Mesenchymal stem cell (in vitro differentiated cells and primary cell): ENCODE results near the gene HAUS1.
A peak's percentile ranks its signal among the peaks of the same experiment; 100 is the strongest.

Source experiments
- DNase-seq: peaks from one replicate; pipeline ENCODE4 v3.0.0-alpha.2; 2013
- H2AFZ ChIP-seq: one replicate; pipeline ENCODE4 v1.6.1; 2013; ENCODE audit warnings: low read depth, mild to moderate bottlenecking, control low read depth, inconsistent platforms, low read length, moderate library complexity
- H2AK5ac ChIP-seq: 2 replicates; pipeline ENCODE4 v1.6.1; 2013; ENCODE audit warnings: low read length, moderate library complexity, mild to moderate bottlenecking, inconsistent platforms; ENCODE audit not compliant: severe bottlenecking
- H2BK120ac ChIP-seq: one replicate; pipeline ENCODE4 v1.6.1; 2013; ENCODE audit warnings: low read depth, mild to moderate bottlenecking, inconsistent platforms, low read length, moderate library complexity
- H2BK12ac ChIP-seq, 2 experiments: one replicate each; pipeline ENCODE4 v1.6.1; 2013; ENCODE audit warnings: inconsistent platforms in 2 of 2, low read length in 2 of 2, mild to moderate bottlenecking in 2 of 2, moderate library complexity in 2 of 2, control low read depth in 1 of 2
- H2BK15ac ChIP-seq: one replicate; pipeline ENCODE4 v1.6.1; 2013; ENCODE audit warnings: mild to moderate bottlenecking, low read depth, inconsistent platforms; ENCODE audit not compliant: poor library complexity, severe bottlenecking
- H2BK5ac ChIP-seq: 2 replicates; pipeline ENCODE4 v1.6.1; 2013; ENCODE audit warnings: low read depth, mild to moderate bottlenecking, low read length, control low read depth, inconsistent platforms; ENCODE audit not compliant: poor library complexity, severe bottlenecking
- H3K14ac ChIP-seq, 2 experiments: one replicate each; pipeline ENCODE4 v1.6.1; 2013; ENCODE audit warnings: inconsistent platforms in 2 of 2, low read length in 2 of 2, control low read depth in 1 of 2, mild to moderate bottlenecking in 1 of 2, moderate library complexity in 1 of 2
- H3K18ac ChIP-seq, 2 experiments: one replicate each; pipeline ENCODE4 v1.6.1; 2013; ENCODE audit warnings: inconsistent platforms in 2 of 2, low read length in 2 of 2, control low read depth in 1 of 2, low read depth in 1 of 2, mild to moderate bottlenecking in 1 of 2
- H3K23ac ChIP-seq, 2 experiments: one replicate each; pipeline ENCODE4 v1.6.1; 2013; ENCODE audit warnings: inconsistent platforms in 2 of 2, low read length in 2 of 2, mild to moderate bottlenecking in 2 of 2, moderate library complexity in 2 of 2, control low read depth in 1 of 2
- H3K27ac ChIP-seq: 2 replicates; pipeline ENCODE4 v1.5.1; 2013; ENCODE audit warnings: mild to moderate bottlenecking, moderate library complexity, low read length, control low read depth, inconsistent platforms; ENCODE audit not compliant: poor library complexity, severe bottlenecking
- H3K27me3 ChIP-seq, 2 experiments: 2 replicates each; pipeline versions ENCODE4 v1.6.1 to v1.7.0; 2013; ENCODE audit warnings: low read length in 2 of 2, mild to moderate bottlenecking in 2 of 2, moderate library complexity in 2 of 2, control low read depth in 1 of 2, inconsistent platforms in 1 of 2; ENCODE audit not compliant: control insufficient read depth in 1 of 2, insufficient read depth in 1 of 2
- H3K36me3 ChIP-seq, 2 experiments: 2 replicates each; pipeline versions ENCODE4 v1.6.1 to v1.7.0; 2013; ENCODE audit warnings: low read length in 2 of 2, control low read depth in 1 of 2, inconsistent platforms in 1 of 2, low read depth in 1 of 2, mild to moderate bottlenecking in 1 of 2; ENCODE audit not compliant: insufficient read depth in 2 of 2, control insufficient read depth in 1 of 2
- H3K4ac ChIP-seq, 2 experiments: one replicate each; pipeline ENCODE4 v1.6.1; 2013; ENCODE audit warnings: inconsistent platforms in 2 of 2, low read length in 2 of 2, mild to moderate bottlenecking in 2 of 2, moderate library complexity in 2 of 2, control low read depth in 1 of 2, low read depth in 1 of 2
- H3K4me1 ChIP-seq: 2 replicates; pipeline ENCODE4 v1.6.1; 2013; ENCODE audit warnings: low read depth, low read length, control low read depth; ENCODE audit not compliant: control insufficient read depth, insufficient read depth
- H3K4me2 ChIP-seq: 2 replicates; pipeline ENCODE4 v1.6.1; 2013; ENCODE audit warnings: low read length, mild to moderate bottlenecking, inconsistent platforms; ENCODE audit not compliant: poor library complexity, severe bottlenecking
- H3K4me3 ChIP-seq, 2 experiments: 2 replicates each; pipeline versions ENCODE4 v1.5.1 to v1.7.0; 2013; ENCODE audit warnings: low read length in 2 of 2, mild to moderate bottlenecking in 2 of 2, control low read depth in 1 of 2, low read depth in 1 of 2; ENCODE audit not compliant: insufficient read depth in 1 of 2
- H3K79me1 ChIP-seq: replicated peaks from 2 replicates; pipeline ENCODE4 v1.6.1; 2013; ENCODE audit warnings: mild to moderate bottlenecking, control low read depth, low read length, inconsistent platforms; ENCODE audit not compliant: poor library complexity, severe bottlenecking
- H3K9ac ChIP-seq: 2 replicates; pipeline ENCODE4 v1.7.0; 2013; ENCODE audit warnings: mild to moderate bottlenecking, low read length, moderate library complexity
- H3K9me3 ChIP-seq: 2 replicates; pipeline ENCODE4 v1.7.0; 2013; ENCODE audit warnings: mild to moderate bottlenecking, low read length; ENCODE audit not compliant: control insufficient read depth
- H4K8ac ChIP-seq: one replicate; pipeline ENCODE4 v1.6.1; 2013; ENCODE audit warnings: inconsistent platforms, mild to moderate bottlenecking, low read length, moderate library complexity
- H4K91ac ChIP-seq: one replicate; pipeline ENCODE4 v1.6.1; 2013; ENCODE audit warnings: mild to moderate bottlenecking, low read length, inconsistent platforms
- WGBS: methylation state at CpG from one replicate; pipeline ENCODE4 v1.1.7; 2013; ENCODE audit warnings: mixed read lengths; 5-methylcytosine and 5-hydroxymethylcytosine counted together

HAUS1 gene

GRCh38 chr18:46166261-46166970 is 62.2 kb downstream of the HAUS1 start:
- no peak overlapping the region for H3K4me3 ChIP-seq
- H3K36me3 ChIP-seq: no peaks in the 10 kb centered on the region
- no peak overlapping the region for H2AK5ac ChIP-seq
- peaks cover 6% of the 10 kb centered on the region for H3K4me1 ChIP-seq
- no peak overlapping the region for H3K23ac ChIP-seq
- no peak overlapping the region for H3K4me2 ChIP-seq
- H3K14ac ChIP-seq: no peak overlapping the region
- WGBS: 77% methylated on average over 4 of the region's 6 CpGs
- no peak overlapping the region for H4K8ac ChIP-seq
- no peaks in the 10 kb centered on the region for H3K9me3 ChIP-seq
- H3K18ac ChIP-seq: no peak overlapping the region
- DNase-seq: no peak
- H3K27ac ChIP-seq: no peak overlapping the region
- H2BK5ac ChIP-seq: no peak overlapping the region
- H3K9ac ChIP-seq: no peak overlapping the region
- H2BK15ac ChIP-seq: no peak overlapping the region
- no peaks in the 10 kb centered on the region for H3K79me1 ChIP-seq
- H4K91ac ChIP-seq: no peak overlapping the region
- no peak overlapping the region for H2BK120ac ChIP-seq
- H2AFZ ChIP-seq: no peak overlapping the region
- H3K27me3 ChIP-seq: no peaks in the 10 kb centered on the region
- H2BK12ac ChIP-seq: no peak overlapping the region
- H3K4ac ChIP-seq: no peak overlapping the region

GRCh38 chr18:46167971-46168370 is 63.8 kb downstream of the HAUS1 start:
- Histone ChIP-seq H3K4ac (no peak overlapping the region), H3K36me3 (no peaks in the 10 kb centered on the region), H3K79me1 (no peaks in the 10 kb centered on the region), H2BK5ac (no peak overlapping the region), H3K4me1 (peaks cover 6% of the 10 kb centered on the region), H2AK5ac (no peak overlapping the region), H3K14ac (no peak overlapping the region), H3K27me3 (no peaks in the 10 kb centered on the region), H3K9me3 (no peaks in the 10 kb centered on the region), H3K9ac (no peak overlapping the region), H2BK15ac (no peak overlapping the region), H4K91ac (no peak overlapping the region), H2AFZ (no peak overlapping the region), H3K4me3 (no peak overlapping the region), H3K27ac (no peak overlapping the region), H3K4me2 (no peak overlapping the region), H2BK12ac (no peak overlapping the region), H4K8ac (peak overlapping the region; percentile 9), H3K23ac (no peak overlapping the region), H2BK120ac (no peak overlapping the region), H3K18ac (no peak overlapping the region)
- no peak for DNase-seq
- WGBS: 89% methylated on average over 9 of the region's 9 CpGs

GRCh38 chr18:46169464-46169941 is 65.3 kb downstream of the HAUS1 start:
- no peak overlapping the region for H4K8ac ChIP-seq
- H3K4ac ChIP-seq: no peak overlapping the region

GRCh38 chr18:46171331-46171730 is 67.1 kb downstream of the HAUS1 start:
- H2BK120ac ChIP-seq: no peak overlapping the region
- no peak overlapping the region for H3K27ac ChIP-seq
- no peak overlapping the region for H3K4me2 ChIP-seq
- no peak overlapping the region for H3K14ac ChIP-seq
- WGBS: 93% methylated on average over 3 of the region's 4 CpGs
- no peak overlapping the region for H4K91ac ChIP-seq
- no peak overlapping the region for H3K4me3 ChIP-seq
- H3K36me3 ChIP-seq: peaks cover 0 to 5% of the 10 kb centered on the region in 2 experiments
- H2BK12ac ChIP-seq: no peak overlapping the region
- no peak overlapping the region for H3K4ac ChIP-seq
- no peak overlapping the region for H3K23ac ChIP-seq
- no peak overlapping the region for H3K9ac ChIP-seq
- no peak overlapping the region for H3K18ac ChIP-seq
- H2AK5ac ChIP-seq: peak overlapping the region; percentile 58
- H2AFZ ChIP-seq: no peak overlapping the region
- H3K79me1 ChIP-seq: no peaks in the 10 kb centered on the region
- no peak overlapping the region for H4K8ac ChIP-seq
- no peak for DNase-seq
- no peak overlapping the region for H2BK15ac ChIP-seq
- H3K27me3 ChIP-seq: no peaks in the 10 kb centered on the region
- no peaks in the 10 kb centered on the region for H3K9me3 ChIP-seq
- peaks cover 9% of the 10 kb centered on the region for H3K4me1 ChIP-seq
- no peak overlapping the region for H2BK5ac ChIP-seq

More at GRCh38 chr18:46169464-46169941, 65.3 kb downstream of the HAUS1 start:
- Histone ChIP-seq H3K4me2 (no peak overlapping the region), H3K27ac (no peak overlapping the region), H3K79me1 (no peaks in the 10 kb centered on the region), H2BK5ac (no peak overlapping the region), H3K18ac (peak overlapping the region in 1 of 2 experiments; percentile 37), H2AK5ac (no peak overlapping the region), H2AFZ (peak overlapping the region; percentile 36), H3K23ac (peak overlapping the region in 1 of 2 experiments; percentile 23), H2BK120ac (no peak overlapping the region), H3K14ac (no peak overlapping the region), H3K9me3 (no peaks in the 10 kb centered on the region), H3K4me1 (peaks cover 8% of the 10 kb centered on the region), H3K36me3 (peaks cover 0 to 4% of the 10 kb centered on the region in 2 experiments), H2BK15ac (no peak overlapping the region), H2BK12ac (peak overlapping the region in 1 of 2 experiments; percentile 42), H4K91ac (no peak overlapping the region), H3K9ac (no peak overlapping the region), H3K27me3 (no peaks in the 10 kb centered on the region), H3K4me3 (no peak overlapping the region)
- 47% methylated on average over 6 of the region's 6 CpGs for WGBS
- peak; percentile 74 for DNase-seq
